Measurements from ENCODE around the gene AKAP3. TPM values are rescaled to one million over a fixed set of nuclear protein-coding genes. Genes with fewer than 3 reads are reported as not detected.

Gene AKAP3
- polyA plus RNA-seq, 1 donor (not counting 4 experiments of a cell fraction or from before 2014, with no cell fraction given): 0.72 TPM

GRCh38 chr12:4643747-4644146 lies 5.1 kb downstream of the AKAP3 start:
- TF ChIP-seq CTCF (optimal IDR thresholded peaks at IDR 0.05 in 1 of 3, IDR thresholded peaks at IDR 0.05 in 1 of 3, conservative IDR thresholded peaks at IDR 0.05 in 1 of 3; ENCODE audit: extremely low read depth in 1 of 3, insufficient read depth in 2 of 3, low read length in 3 of 3) (no peak), EZH2 (IDR thresholded peaks at IDR 0.05; ENCODE audit: low read length) (no peak)
- Histone ChIP-seq H4K20me1 (ENCODE audit: control insufficient read depth, extremely low read depth, insufficient read depth, low read length) (no peaks in the 10 kb centered on the region), H3K9me3 (ENCODE audit: control insufficient read depth, low read depth, low read length) (no peaks in the 10 kb centered on the region), H3K9me1 (ENCODE audit: control insufficient read depth, extremely low read depth, insufficient read depth, low read length) (no peaks in the 10 kb centered on the region), H3K27me3 (ENCODE audit: control insufficient read depth, extremely low read depth, insufficient read depth, low read length) (no peaks in the 10 kb centered on the region), H3K9ac (ENCODE audit: control insufficient read depth, extremely low read depth, insufficient read depth, low read length) (no peak overlapping the region), H2AFZ (ENCODE audit: control insufficient read depth, low read length) (no peak overlapping the region), H3K27ac (ENCODE audit: control insufficient read depth, insufficient read depth, low read length) (no peak overlapping the region), H3K4me3 (ENCODE audit: control insufficient read depth in 2 of 3, extremely low read depth in 1 of 3, insufficient read depth in 2 of 3, low read depth in 1 of 3, low read length in 3 of 3) (no peak overlapping the region), H3K36me3 (ENCODE audit: control insufficient read depth in 2 of 2, extremely low read depth in 1 of 2, insufficient read depth in 2 of 2, low read length in 2 of 2) (no peaks in the 10 kb centered on the region), H3K79me2 (ENCODE audit: control insufficient read depth, insufficient read depth, low read length) (peaks cover 4% of the 10 kb centered on the region), H3K4me2 (ENCODE audit: control insufficient read depth, extremely low read depth, insufficient read depth, low read depth, low read length) (no peak overlapping the region), H3K4me1 (ENCODE audit: control insufficient read depth, extremely low read depth, insufficient read depth, low read length) (peaks cover 6% of the 10 kb centered on the region)
- dilution Hi-C loops (cut with MboI; ENCODE audit: extremely low pct_ligation_motif_present, low sequenced_read_pairs): no loop called here
- FAIRE-seq (no peak), DNase-seq (ENCODE audit: low read depth, low spot score) (no peak)

- no peak for FAIRE-seq
- no peak overlapping the region for H3K27ac ChIP-seq (ENCODE audit: control insufficient read depth, insufficient read depth, low read length)
Measured at GRCh38 chr12:4630262-4630661, 18.6 kb downstream of the AKAP3 start.

More at GRCh38 chr12:4630262-4630661, 18.6 kb downstream of the AKAP3 start:
- TF ChIP-seq CTCF (optimal IDR thresholded peaks at IDR 0.05 in 1 of 3, IDR thresholded peaks at IDR 0.05 in 1 of 3, conservative IDR thresholded peaks at IDR 0.05 in 1 of 3; ENCODE audit: extremely low read depth in 1 of 3, insufficient read depth in 2 of 3, low read length in 3 of 3): no peak
- TF ChIP-seq EZH2 (IDR thresholded peaks at IDR 0.05; ENCODE audit: low read length): no peak
- DNase-seq (ENCODE audit: low read depth, low spot score): no peak
- Histone ChIP-seq H3K27me3 (ENCODE audit: control insufficient read depth, extremely low read depth, insufficient read depth, low read length) (no peaks in the 10 kb centered on the region), H3K79me2 (ENCODE audit: control insufficient read depth, insufficient read depth, low read length) (no peaks in the 10 kb centered on the region), H3K9me1 (ENCODE audit: control insufficient read depth, extremely low read depth, insufficient read depth, low read length) (no peaks in the 10 kb centered on the region), H3K4me1 (ENCODE audit: control insufficient read depth, extremely low read depth, insufficient read depth, low read length) (no peaks in the 10 kb centered on the region), H4K20me1 (ENCODE audit: control insufficient read depth, extremely low read depth, insufficient read depth, low read length) (no peaks in the 10 kb centered on the region), H3K4me2 (ENCODE audit: control insufficient read depth, extremely low read depth, insufficient read depth, low read depth, low read length) (no peak overlapping the region), H3K9me3 (ENCODE audit: control insufficient read depth, low read depth, low read length) (no peaks in the 10 kb centered on the region), H3K4me3 (ENCODE audit: control insufficient read depth in 2 of 3, extremely low read depth in 1 of 3, insufficient read depth in 2 of 3, low read depth in 1 of 3, low read length in 3 of 3) (no peak overlapping the region), H3K36me3 (ENCODE audit: control insufficient read depth in 2 of 2, extremely low read depth in 1 of 2, insufficient read depth in 2 of 2, low read length in 2 of 2) (no peaks in the 10 kb centered on the region), H3K9ac (ENCODE audit: control insufficient read depth, extremely low read depth, insufficient read depth, low read length) (no peak overlapping the region), H2AFZ (ENCODE audit: control insufficient read depth, low read length) (no peak overlapping the region)
- dilution Hi-C loops (cut with MboI; ENCODE audit: extremely low pct_ligation_motif_present, low sequenced_read_pairs): no loop called here

Data from keratinocyte (primary cell).